Measurements from ENCODE around the gene GAS7.

DNA sequence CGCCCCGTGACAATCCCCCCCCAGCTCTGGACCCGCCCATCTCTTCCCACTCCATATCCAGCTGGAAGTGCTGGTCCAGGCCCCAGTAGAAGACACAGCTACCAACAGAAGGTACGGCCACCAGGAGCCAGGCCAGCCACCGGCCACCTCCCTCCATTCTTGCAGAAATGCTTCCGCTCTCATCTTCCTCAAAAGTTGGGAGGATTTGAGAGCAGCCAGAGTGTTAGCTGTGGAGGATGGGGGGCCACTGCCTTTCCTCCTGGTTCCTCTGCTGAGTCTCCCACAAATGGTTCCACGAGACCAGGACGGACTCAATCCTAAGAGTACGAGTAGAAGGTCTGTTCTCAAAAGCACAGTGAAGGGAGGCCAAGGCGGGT lies 78.3 kb downstream of the GAS7 start:
- TF ChIP-seq, protein P1, sequence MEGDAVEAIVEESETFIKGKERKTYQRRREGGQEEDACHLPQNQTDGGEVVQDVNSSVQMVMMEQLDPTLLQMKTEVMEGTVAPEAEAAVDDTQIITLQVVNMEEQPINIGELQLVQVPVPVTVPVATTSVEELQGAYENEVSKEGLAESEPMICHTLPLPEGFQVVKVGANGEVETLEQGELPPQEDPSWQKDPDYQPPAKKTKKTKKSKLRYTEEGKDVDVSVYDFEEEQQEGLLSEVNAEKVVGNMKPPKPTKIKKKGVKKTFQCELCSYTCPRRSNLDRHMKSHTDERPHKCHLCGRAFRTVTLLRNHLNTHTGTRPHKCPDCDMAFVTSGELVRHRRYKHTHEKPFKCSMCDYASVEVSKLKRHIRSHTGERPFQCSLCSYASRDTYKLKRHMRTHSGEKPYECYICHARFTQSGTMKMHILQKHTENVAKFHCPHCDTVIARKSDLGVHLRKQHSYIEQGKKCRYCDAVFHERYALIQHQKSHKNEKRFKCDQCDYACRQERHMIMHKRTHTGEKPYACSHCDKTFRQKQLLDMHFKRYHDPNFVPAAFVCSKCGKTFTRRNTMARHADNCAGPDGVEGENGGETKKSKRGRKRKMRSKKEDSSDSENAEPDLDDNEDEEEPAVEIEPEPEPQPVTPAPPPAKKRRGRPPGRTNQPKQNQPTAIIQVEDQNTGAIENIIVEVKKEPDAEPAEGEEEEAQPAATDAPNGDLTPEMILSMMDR (IDR thresholded peaks at IDR 0.05): no peak
- TF ChIP-seq POLR2AphosphoS5 (IDR thresholded peaks at IDR 0.05): no peak
